Ramos (cell line): ENCODE results near the gene CNTLN.
"Not testable (repeated sequence)": the region's sequence is repeated elsewhere in the genome, so short reads cannot be mapped to it uniquely, and the experiment has no call there.

Experiments used
- in situ Hi-C: fragments of 300-500 bp; cut with MboI; formaldehyde crosslinking; loops from one replicate; pipeline ENCODE4 v1.14.3; 2022; ENCODE audit warnings: low sequenced_read_pairs; ENCODE audit not compliant: unreplicated experiment

The CNTLN gene

DNA sequence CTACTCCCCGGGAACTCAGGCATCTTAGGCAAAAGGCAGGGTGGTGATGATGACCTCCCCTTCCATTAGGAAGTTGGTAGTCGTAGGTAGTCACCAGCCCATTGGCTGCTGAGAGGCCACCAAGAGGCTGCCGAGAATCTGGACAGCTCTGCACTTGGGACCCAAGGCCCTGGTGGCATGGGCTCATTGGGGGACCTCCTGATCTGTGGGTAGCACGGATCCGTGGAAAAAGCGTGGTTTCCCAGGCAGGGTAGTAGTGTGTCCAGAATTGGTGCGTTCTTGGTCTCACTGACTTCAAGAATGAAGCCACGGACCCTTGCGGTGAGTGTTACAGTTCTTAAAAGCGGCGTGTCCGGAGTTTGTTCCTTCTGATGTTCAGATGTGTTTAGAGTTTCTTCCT is 158.8 kb downstream of the CNTLN start:
- in situ Hi-C loops: no loop called here

DNA sequence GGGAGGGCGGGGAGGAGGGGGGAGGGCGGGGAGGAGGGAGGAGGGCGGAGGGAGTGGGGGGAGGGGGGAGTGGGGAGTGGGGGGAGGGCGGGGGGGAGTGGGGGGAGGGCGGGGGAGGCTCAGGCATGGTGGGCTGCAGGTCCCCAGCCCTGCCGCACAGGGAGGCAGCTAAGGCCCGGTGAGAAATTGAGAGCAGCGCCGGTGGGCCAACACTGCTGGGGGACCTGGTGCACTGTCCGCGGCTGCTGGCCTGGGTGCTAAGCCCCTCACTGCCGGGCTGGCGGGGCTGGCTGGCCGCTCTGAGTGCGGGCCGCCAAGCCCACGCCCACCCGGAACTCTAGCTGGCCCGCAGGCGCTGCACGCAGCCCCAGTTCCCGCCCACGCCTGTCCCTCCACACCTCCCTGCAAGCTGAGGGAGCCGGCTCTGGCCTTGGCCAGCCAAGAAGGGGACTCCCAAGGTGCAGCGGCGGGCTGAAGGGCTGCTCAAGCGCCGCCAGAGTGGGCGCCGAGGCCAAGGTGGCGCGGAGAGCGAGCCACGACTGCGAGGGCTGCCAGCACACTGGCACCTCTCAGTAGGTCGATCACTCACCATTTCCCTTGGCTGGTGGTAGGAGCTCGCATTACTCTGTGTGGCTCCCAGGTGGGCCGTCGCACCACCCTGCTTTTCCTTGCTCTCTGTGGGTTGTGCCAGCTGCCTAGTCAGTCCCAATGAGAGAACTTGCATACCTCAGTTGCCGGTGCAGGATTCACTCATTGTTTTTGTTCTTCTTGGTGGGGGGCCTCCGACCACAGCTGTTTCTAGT is 160.2 kb downstream of the CNTLN start:
- in situ Hi-C loops: no loop called here

- in situ Hi-C loops: no loop called here
Observed at GRCh38 chr9:17315341-17315740, 180.5 kb downstream of the CNTLN start.

DNA sequence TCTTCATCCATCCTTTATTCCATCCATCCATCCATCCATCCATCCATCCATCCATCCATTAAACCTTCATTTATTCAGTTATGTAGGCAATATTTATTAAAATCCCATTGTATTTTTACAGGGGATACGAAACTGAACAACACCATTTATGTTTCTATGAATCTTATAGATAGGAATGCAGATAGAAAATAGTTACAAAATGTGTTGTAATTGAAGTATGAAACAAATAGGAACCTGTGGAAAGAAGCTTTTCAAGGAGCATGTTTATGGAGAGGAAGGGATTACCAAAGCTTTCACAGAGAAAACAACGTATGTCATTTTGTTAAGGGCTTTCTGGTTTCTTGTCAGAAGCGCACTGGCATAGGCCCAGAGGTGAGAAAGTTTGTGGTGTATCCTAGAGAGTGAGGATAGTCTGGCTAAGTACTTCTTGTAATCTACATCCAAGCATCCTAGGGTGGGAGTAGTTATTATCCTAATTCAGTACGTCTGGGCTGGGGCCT is 184.0 kb downstream of the CNTLN start:
- in situ Hi-C loops: no loop called here

DNA sequence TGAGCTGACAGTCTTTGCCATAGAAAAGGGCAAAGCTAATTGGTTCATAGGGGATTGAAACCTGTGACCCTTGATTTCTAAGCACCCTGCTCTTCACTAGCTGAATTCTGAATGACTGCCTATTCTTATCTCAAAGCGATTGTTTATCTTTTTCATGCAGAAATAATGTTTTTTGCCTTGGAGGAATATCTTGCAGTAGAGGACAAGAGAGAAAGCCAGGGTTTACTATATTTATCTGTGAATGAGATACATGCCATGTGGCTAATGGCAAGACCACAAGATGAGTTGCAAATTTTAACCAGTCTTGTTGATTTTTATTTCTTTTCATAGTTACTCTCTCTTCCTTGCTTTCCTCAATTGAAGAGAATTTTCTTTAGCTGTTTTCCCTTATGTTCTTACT is 185.0 kb downstream of the CNTLN start:
- in situ Hi-C loops: no loop called here

DNA sequence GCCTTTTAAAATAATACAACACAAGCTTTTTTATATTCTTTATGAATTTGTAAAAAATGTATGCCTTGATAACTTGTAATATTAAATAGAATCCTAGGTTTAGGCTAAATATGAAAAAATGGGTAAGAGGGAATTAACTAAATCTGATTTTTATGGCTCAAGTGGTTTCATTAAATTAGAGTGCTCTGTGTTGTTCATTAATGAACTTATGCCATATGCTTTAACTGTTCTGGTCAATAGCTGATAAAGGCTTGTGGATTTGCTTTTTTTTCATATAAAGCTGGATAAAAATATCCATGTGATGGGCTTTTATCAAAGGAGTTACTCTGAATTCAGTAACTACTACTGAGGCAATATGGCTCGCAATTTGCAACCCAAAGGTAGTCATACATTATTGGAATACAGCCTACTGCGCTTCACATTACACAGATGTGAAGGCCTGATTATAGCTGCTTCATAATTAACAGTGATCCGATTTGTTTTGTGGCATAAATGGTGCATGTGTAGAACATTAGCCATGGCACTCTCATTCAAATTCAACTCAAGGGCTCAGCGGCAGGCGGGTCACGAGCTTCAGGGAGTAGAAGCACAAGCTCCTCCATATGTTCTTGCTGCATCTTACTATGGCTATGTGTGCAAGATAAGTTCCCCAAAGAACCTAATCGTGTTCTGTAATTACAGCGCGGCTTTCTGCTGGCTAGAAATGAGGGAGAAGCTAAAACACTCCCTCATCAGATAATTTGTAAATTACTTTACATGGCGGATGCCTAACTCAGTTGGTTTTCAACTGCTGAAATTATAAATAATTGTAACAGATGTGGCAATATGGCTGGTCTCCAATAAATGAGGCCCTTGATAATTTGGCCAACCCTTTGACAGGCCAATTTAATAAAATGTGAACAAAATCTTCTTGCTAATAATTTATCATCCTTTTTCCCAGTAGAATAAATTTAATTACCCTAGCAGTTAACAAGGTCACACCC is 188.3 kb downstream of the CNTLN start:
- in situ Hi-C loops: no loop called here

DNA sequence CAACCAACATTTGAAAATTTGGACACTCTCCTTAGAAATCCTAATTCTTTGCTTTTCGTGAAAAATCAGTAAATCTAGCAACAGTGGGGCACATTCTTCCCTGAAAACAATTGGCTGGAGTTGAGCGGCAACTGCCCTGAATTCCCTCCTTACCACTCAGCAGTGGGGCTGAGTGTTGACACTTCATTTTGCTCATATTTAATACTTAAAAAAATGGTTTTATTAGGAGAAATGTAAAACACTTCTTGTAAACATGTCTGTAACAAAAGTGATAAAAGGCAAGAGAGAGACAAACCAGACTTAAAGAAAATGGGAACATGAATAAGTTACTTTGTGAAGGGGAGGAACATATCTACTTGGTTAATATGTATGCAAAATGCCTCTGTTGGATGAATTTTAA is 193.5 kb downstream of the CNTLN start:
- in situ Hi-C loops: no loop called here

DNA sequence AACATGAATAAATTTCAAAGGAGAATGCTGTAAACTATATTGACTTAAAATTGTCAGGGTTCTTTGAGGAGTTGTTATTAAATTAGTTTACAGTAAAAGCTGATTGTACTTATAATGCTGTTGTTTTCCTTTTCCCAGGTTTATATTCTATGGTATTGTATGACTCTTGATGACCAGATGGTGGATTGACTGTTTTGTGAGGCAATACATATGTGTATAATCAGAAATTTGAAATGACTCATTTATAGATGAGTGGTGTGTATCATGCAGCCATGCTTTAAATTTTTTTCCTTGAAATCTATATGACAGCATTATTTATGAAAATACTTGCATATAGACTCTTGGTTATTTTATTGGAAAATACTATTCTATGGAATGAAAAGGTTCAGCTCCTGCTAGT is 195.3 kb downstream of the CNTLN start:
- in situ Hi-C loops: no loop called here

DNA sequence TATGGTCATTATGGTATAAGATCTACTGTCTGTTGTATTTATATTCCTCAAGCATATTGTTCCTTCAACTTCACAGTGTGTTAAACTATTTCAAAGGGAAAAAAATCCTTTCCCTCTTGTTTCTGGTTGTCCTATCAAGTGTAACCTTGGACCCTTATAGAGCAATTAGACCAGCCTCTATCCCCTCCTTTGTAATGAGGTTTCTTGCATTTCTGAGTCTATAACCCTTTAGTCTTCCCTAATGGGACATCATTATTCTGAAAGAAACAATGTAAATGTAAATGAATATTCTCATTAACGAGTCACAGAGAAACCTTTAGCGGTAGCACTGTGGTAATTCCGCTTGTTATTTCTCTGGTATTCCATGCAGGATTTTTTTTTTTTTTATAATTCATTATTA is 197.3 kb downstream of the CNTLN start:
- in situ Hi-C loops: no loop called here

- in situ Hi-C loops: no loop called here
Observed at GRCh38 chr9:17339156-17339555, 204.3 kb downstream of the CNTLN start.

- in situ Hi-C loops: no loop called here
Observed at GRCh38 chr9:17342696-17343095, 207.9 kb downstream of the CNTLN start.

DNA sequence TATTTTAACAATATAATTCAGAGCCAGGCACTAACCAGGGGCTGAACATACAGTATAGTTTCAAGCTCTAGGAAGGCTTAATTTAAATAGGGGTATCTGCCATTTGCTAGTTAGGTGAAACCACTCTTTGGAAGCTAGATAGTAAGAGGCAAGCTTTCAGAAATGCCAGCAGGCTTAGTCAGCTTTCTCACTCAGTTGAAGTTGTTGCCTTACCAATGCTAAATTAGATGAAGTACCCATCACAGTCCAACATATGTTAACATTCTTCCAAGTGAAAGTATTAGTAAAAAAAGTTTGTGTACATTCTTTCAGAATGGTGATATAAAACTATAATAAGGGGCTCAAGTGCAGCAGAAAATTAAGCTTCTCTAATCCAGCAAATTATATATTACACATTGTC is 215.0 kb downstream of the CNTLN start:
- in situ Hi-C loops: no loop called here

DNA sequence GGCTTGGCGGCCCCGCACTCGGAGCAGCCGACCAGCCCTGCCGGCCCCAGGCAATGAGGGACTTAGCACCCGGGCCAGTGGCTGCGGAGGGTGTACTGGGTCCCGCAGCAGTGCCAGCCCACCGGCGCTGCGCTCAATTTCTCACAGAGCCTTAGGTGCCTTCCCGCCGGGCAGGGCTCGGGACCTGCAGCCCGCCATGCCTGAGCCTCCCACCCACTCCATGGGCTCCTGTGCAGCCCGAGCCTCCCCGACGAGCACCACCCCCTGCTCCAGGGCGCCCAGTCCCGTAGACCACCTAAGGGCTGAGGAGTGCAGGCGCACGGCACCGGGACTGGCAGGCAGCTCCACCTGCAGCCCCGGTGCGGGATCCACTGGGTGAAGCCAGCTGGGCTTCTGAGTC is 219.2 kb downstream of the CNTLN start:
- in situ Hi-C loops: not testable (repeated sequence)

DNA sequence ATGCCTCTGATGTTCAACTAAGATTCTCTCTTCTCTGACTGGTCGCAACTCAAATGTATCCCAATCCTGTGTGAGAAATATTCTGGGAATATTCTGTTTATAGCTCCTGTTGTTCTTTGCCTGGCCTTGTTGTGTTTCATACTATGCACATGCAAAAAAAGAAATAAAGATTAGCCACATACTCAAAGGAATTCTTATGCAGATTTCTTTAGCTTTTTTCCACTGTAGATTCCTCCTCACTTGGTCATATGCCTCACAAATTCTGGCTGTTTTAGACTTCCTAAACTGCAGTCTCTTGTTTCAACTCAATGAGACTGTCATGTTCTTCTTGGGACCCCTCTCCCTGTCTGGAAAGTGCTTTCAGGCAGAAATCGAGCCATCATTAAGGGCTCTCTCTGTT is 226.5 kb downstream of the CNTLN start:
- in situ Hi-C loops: no loop called here

DNA sequence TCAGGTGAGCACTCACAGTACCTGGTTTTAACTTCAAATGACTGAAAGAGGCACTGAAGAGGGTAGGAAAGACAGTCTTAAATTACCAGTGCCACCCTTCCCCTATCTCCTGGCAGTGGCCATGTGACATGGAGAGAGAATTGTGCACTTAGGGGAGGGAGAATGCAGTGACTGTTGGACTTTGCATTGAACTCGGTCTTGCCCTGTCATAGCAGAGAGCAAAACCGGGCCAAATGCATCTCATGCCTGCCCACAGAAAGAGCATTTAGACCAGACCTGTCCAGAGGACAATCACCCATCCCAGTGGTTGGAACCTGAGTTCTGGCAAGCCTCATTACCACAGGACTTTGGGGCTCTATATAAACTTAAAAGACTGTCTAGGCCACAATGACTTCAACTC is 232.2 kb downstream of the CNTLN start:
- in situ Hi-C loops: no loop called here

- in situ Hi-C loops: no loop called here
Observed at GRCh38 chr9:17380126-17380861, 245.5 kb downstream of the CNTLN start.

DNA sequence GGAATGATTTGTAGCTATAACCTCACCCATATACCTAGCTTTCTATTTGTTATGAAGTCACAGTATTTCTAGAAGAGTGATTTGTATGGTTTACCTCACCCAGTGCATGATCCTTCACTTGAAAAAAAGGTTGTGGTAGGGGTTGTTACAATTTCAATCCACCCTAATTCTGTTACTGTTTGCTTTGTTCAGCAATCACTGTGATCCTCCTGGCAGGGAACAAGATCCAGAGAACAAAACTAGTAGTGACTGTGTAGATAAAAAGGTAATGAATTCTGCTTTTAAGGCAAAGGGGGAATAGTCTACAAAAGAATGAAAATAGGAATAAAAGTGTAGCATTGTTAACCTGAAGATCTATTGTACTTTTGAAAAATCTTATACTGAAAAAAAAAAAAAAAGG is 252.7 kb downstream of the CNTLN start:
- in situ Hi-C loops: no loop called here

GRCh38 chr9:17389026-17389425 is 254.2 kb downstream of the CNTLN start:
- in situ Hi-C loops: no loop called here

GRCh38 chr9:17394881-17395510 is 260.2 kb downstream of the CNTLN start:
- in situ Hi-C loops: no loop called here

- in situ Hi-C loops: not testable (repeated sequence)
Observed at GRCh38 chr9:17397166-17397728, 262.4 kb downstream of the CNTLN start.
